SK-N-MC (cell line): ENCODE results near the gene S100PBP.

Experiments used
- EZH2 ChIP-seq: fragments of 200-600 bp; sonication (generic); IDR thresholded peaks from one replicate; pipeline ENCODE4 v1.6.1; 2017; ENCODE audit warnings: antibody characterized with exemption
- FOXP2 ChIP-seq: optimal IDR thresholded peaks from 2 replicates; pipeline ENCODE3; 2011; ENCODE audit warnings: mild to moderate bottlenecking, moderate library complexity; ENCODE audit not compliant: insufficient read depth; ENCODE audit errors: extremely low read length, control extremely low read depth
- POLR2AphosphoS5 ChIP-seq: IDR thresholded peaks from 2 replicates; pipeline ENCODE4 v1.6.1; 2012; ENCODE audit warnings: mild to moderate bottlenecking, low read depth, low read length, borderline replicate concordance

DNA sequence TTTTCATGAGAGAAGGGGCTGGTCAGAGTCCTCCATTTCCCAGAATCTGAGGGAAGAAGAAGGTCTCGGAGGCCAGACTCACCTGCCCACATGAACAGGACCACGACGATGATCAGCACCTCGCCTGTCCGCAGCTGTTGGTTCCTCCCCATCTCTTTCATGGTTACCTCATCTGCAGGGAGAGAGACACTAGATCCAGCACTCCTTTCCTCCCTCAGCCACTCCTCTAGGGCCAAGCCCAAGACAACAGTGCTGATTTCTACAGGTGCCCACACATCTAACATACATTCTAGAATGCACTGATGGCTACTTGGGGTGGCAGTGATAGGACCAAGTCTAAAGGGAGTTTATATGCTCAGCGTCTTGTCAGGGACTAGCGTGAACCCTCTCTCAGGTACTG is 50.2 kb downstream of the S100PBP start:
- no peak for TF ChIP-seq POLR2AphosphoS5
- no peak for TF ChIP-seq EZH2
- TF ChIP-seq FOXP2: no peak
